Measurements from ENCODE around the gene PYGO1.

DNA sequence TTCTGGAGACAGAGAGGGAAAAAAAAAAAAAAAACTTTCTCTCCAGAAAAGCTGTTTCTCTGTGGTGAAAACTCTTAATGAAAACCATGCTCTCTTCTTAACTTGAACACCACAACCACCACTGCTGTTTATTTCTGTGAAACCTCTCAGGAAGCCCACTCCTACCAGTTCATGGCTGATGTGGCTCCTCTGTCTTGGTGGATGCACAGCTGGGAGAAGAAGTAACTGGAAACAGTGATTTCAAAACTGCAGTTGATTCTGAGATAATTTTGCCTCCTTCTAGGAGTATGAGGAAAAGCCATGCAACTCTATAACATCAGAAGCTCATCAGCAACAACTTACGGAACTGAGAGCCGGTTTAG is 40.2 kb upstream of the PYGO1 start:
- TF ChIP-seq CTCF (IDR thresholded peaks at IDR 0.05) (no peak), POLR2A (IDR thresholded peaks at IDR 0.05) (no peak)
